IPS-NIHi7 (cell line): ENCODE results near the gene ADM2.

Experiments
- DNase-seq: peaks from one replicate; pipeline ENCODE4 v3.0.0; 2012; ENCODE audit warnings: mixed read lengths; ENCODE audit errors: extremely low spot score

ADM2 gene

DNA sequence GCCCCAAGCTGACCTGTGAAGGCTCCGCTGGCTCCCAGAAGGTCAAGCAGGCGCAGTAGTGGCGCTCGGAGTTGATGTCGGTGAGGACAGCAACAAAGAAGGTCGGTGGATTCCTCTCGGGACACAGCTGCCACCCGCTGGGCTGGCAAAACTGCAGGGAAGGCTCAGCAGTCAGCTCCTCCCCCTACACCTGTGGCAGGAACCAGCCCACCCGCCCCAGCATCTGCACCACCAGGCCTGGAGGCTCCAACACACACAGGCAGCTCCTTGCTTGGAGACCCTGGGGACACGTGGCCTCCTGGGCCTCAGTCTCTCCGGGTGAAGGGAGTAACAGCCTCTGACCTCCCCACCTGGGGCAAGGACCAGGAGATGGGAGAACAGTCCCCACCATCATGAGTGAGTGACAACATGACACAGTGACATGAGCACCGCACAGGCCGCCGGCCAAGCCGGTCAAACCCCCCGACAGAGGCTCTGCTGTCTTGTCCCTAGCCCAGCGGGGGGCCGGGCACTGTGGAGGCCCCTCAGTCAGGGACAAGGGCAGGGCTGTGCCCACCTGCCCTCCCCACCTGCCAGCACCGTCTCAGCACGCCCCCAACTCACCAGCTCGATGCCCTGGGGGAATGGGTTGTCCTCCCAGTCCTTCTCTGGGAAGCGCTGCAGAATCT is 13.4 kb upstream of the ADM2 start:
- no peak for DNase-seq

DNA sequence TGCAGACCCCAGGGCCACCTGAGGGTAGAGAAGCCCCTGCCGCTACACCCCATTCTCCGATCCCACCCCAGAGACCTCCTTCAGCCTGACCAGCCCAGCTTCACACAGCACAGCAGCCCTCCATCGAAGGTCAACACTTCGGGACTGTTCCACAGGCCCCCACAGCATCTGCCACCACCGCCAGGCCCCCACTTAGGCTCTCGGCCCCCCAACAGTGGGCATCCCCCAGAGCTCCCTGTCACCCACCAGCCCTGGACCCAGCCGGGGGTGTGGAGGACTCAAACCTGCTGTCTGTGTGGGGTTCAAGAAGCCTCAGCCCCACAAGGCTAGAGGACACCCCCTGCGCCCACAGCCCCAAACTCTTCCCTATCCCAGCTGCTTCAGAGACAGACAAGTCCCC is 12.7 kb upstream of the ADM2 start:
- DNase-seq, result no peak

DNA sequence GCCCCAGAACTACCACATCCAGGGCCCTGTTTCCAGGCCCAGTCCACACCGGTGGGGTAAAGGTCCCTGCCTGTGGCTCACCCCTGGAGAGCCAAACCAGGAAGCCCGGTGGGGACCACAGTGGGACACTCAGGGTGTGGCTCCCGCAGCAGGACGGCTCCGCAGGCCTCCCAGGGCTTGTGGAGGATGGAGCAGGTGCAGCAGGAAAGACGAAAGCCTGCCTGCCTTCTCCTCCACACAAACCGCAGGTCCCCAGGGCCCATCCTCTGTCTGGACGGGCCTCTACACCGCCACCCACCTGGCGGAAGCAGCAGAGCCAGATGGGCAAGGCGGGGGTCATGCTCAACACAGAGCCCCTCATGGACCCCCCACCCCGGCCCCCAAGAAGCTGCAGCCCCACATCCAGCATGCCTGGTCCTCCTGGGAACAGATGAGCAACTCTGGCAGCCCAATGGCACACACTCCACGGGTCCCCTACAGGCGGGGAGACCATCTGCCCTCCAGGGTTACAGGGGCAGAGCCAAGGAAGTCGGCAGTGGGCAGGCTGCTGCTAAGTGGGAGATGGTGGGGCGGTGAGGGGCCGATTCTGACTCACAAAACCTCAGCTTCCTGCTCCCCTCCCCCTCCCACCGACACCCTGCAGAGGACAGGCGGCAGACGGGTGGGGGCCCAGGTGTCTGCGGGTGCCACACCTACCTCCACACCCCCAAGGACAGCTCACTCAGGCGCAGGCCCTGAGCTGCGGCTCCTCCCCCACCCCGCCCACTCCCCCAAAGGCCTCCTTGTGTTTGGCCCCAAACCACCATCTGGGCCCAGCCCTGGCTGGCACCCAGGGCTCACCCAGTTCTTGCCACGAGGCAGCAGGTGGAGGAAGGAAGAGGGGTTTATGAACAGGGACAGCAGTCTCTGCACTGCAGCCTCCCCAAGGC is 11.7 kb upstream of the ADM2 start:
- DNase-seq, result peak; percentile 87

DNA sequence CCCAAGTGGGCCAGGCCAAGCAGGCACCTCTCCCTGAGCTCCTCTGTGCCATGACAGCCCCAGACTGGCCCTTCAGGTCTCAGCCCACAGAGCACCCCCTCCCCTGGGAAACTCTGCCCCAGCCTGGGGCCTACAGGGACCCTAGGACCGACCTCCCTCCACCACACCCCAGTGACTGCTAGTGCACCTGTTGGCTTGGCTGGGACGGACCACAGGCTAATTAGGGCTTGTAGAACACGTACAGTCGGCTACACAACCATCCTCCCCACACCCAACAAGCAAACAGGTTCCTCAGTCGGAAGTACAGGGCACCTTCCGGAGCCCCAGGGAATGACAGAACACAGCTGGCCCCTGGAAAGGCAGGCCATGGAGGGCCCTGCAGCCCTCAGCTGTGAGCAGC is 10.9 kb upstream of the ADM2 start:
- DNase-seq, result no peak

DNA sequence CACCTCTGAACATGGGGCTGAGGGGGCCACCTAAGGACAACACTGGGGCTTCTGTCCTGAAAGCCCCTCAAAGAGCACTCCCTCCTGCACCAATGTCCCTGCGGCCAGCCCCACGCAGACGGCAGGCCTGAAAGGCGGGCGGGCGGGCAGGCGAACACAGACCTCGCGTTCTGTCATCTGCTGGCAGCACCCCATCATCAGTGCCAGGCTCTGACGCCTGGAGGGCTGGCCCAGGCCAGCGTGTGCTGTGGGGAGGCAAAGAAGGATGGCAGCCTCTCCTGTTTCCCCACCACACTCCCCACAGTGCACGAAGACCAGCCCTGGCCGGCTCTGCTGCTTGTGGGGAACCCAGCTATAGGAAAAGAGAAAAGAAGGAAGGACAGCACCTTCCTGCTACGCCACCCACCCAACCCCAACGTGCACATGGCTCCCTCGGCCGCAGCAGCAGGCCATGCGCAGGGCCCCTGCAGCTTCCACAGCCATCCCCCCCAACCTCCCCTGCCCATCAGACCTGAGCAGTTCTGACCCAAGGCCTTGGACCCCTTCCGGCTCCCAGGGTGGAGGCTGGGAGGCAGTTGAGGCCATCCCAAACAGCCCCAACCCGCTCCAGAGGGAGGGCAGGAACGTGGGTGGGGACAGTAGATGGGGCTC is 10.0 kb upstream of the ADM2 start:
- no peak for DNase-seq

DNA sequence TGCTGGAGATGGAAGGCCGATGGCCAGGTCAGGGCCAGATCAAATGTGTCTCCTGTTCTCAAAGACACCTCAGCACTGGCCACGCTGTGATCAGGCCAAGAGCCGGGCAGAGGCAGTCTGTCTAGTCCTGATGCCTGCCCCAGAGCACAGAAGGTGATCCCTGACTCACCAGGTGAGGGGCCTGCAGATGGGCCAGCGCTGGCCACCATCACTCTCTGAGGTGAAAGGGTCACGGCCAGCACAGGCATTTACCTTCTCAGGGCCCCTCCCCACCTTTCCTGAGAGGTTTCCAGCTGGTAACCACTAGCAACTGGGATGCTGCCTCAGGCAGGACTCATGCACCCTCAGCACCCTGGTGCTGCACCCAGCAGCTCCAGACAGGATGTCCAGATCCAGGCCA is 9.4 kb upstream of the ADM2 start:
- no peak for DNase-seq

DNA sequence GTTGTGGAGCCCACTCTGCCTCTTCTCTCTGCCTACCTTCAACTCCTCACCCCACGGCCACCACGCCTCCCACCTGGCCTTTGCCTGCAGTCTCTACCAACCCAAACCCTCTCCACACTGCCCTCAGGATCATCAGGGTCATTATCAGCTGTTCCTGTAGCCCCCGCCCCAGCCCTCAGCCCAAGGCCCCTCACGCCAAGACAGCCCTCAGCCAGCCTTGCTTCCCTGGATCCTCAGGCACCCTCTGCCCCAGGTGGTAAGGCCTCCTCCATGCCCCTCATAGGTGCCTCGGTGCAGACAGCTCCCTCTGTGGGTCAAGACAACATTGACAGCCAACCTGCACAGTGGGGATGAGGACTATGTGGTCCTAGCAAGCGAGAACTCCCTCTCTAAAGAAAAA is 8.3 kb upstream of the ADM2 start:
- DNase-seq, result peak; percentile 56

DNA sequence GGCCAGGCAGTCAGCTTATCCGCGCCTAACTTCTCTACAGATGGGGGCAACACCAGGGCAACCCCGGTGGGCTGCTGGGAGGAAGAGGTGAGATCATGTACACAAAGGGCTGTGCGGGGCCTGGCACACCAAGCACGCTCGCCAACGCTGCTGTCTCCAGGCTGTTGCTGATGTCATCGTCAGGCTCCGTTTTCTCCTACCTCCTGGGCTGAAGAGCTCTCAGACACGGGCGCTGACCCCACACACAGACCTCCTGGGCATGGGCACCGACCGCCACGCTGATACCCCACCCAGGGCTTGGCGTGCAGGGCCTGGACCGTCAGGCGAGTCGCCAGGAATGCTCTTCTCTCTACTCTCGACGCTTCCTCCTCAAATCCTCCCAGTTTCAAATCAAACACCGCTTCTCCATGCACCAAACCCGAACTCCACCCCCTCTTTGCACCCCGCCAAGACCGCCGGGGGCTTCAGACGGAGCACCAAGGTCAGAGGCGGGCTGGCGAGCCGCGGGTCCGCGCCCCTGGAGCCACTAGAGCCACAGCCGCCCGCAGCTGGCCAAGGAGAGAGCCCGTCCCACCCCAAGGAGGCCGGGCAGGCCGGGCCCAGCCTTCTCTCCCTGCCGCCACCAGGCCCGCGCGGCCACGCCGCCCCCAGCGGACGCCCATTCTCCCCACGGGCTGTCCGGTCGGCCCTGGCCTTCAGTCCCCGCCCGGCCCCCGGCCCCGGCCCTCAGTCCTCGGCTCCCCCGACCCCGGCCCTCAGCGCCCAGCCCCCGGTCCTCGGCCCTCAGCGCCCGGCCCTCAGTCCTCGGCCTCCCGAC is 7.3 kb upstream of the ADM2 start:
- DNase-seq, result no peak

DNA sequence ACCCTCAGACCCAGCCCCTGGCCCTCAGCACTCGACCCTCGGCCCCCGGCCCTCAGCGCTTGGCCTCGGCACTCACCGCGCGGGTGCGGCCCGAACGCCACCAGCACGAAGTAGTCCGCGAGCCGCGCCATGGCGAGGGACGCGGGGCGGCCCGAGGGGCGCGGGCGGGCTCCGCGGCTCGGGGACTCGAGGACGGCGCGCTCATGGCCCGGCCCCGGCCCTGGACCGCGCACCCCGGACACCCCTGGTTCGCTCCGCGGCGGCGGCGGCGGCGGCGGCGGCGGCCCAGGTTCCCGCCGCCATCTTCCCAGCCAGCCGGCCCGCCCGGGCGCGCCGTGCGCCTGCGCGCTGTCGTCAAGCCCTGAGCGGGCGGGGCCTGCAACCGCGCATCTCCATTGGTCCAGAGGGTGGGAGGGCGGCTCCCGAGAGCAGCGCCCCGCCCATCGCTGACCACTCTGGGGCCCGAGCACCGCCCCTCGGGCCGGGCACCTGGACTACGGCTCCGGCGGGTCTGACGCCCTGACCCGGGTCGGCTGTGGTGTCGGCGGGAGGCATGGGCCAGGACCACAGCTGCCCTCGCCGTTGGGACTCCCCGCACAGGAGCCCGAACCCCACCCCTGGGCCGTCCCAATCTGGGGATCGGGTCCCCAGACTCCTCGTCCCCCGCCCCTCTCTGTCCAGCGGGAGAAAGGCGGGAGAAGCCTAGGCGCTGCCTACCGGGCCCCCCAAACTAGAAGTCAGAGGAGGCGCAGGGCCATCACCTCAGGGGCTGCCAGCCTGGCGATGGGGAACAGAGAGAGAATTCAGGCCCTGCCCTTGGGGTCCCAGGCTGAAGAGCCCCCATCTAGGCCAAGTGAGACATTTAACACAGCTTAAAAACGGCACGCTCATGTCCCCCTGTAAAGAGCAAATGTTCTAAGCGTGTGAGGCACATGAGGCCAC is 6.4 kb upstream of the ADM2 start, which contains the start of gene SBF1:
TSS of gene SBF1 (minus strand) at position 326 of the 942 bp plus-strand sequence. CDS start at position 131, 195 bp downstream.
- peak; percentile 100 for DNase-seq

DNA sequence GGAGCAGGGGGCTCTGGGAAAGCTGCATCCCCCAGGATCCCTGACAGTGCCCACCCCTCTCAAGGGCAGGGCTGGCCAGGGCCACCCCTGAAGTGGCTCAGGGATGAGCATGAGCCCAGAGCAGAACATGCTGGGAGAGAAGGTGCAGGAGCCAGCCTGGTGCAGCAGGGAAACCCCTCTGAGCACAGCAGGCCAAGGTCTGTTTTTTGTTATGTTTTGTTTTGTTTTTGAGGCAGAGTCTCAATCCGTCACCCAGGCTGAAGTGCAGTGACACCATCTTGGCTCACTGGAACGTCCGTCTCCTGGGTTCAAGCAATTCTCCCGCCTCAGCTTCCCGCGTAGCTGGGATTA is 5.7 kb upstream of the ADM2 start:
- no peak for DNase-seq

DNA sequence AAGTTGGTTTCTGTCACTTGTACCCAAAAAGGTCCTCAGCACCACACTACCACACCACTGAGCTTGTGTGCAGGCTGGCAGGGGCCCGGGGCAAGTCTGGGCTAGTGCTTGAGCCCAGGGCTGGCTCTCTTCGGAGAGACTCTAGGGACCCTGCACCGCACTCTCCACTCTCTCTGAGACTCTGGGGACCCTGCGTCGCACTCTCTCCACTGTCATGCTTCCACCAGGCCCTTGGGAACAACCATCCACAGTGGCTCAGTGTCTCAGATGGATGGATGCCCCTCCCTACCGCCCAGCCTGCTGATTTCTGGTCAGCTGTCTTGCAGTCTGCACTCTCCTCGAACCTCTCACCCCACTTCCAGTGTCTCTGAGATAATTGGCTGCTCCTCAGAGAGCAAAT is 4.5 kb upstream of the ADM2 start:
- no peak for DNase-seq

DNA sequence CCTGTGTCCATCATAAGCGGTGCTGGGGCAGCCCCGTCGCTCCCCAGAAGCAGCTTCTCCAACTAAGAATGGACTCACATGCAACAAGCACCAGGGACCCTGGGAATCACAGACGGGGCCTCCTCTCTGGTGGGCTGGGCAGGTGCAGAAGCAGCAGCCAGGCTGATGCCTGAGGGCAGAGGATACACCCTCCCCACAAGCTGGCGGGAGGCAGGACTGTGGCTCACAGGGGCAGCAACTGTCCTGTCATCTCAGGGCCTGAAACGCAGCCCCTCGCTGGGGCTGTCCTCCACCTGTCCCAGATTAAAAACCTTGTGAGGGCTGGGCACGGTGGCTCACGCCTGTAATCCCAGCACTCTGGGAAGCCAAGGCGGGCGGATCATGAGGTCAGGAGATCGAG is 3.4 kb upstream of the ADM2 start:
- DNase-seq, result no peak

DNA sequence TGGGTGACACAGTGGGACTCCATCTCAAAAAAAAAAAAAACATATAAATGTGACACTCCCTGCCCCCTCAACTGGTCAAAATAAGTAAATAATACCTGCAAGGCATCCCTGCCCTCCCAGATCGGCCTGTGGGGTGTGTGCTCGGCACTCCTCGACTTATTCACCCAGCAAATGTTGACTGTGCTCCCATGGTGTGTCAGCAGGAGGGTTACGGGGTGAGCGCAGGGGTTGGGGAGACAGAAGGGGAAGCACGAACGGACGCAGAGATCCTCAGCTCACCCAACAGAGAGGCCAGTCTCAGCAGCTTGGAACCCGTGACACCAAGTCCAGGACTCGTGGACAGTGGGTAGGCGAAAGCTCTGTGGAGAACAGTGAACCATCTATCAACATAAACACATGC is 1.6 kb upstream of the ADM2 start:
- DNase-seq, result no peak

DNA sequence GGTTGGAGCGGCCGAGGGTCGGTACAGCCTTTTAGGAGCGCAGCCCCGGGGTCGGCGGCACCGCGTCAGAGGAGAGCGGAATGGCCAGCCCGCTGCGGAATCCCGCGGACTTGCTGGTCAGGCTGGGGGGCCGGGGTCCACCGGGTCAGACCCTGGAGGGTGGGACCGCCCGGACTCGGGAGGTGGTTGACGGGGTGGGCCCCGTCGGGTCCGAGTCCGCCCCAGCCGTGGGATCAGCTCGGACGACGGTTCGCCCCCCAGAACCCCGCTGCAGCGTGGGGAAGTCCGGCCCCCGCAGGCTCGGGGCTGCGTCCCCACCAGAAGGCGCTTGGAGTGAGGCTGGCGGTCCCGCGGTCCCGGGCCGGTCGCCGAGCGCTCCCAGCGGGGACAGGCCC is 301 bp upstream of the ADM2 start:
- DNase-seq, result no peak

DNA sequence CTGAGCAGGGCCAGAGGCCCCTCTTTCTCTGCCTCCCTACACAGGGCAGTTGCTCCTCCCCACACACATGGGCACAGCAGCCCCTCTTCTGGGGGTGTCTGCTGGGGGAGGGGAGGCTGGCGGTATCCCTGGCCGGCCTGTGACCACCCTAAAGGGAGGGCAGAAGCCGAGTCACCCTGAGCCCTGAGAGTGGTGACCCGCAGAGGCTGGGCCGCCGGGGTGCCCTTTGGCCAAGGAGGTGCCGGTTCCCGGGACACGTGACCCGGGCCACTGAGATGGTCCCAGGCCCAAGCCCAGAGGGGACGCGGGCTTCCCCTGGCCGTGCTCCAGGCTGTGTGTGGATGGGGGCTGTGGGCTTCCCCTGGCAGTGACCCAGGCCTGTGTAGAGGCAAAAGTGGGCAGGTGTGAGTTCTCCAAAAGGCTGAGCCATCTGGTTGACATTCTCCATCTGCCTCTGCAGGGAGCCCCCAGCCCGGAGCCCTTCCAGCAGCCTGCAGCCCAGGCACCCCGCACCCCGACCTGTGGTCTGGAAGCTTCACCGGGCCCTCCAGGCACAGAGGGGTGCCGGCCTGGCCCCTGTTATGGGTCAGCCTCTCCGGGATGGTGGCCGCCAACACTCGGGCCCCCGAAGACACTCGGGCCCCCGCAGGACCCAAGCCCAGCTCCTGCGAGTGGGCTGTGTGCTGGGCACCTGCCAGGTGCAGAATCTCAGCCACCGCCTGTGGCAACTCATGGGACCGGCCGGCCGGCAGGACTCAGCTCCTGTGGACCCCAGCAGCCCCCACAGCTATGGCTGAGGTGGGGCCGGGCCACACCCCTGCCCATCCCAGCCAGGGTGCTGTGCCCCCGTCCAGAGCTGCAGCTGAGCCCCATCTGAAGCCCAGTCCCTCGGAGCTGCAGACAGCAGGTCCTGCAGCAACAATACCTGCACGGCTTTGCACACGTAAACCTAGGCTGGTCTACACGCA is 1.0 kb downstream of the ADM2 start:
- no peak for DNase-seq

DNA sequence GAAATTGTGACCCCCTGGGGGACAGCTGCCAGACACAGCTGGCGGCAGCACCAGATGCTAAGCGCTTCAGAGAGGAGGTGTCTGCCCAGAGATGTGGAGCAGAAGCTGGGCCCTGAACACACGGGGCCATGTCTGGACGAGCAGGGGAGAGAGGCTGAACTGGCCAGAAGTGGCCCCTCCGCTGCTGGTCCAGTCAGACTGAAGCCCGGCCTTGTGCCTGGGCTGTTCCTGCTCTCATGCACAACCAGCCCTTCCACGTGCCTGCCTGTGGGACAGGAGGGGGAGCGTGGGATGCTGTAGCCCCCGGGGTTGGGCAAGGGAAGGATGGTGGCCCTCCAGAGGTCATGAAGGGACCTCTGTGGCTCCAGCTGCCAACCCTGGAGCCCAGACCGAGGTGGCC is 1.8 kb downstream of the ADM2 start:
- no peak for DNase-seq

DNA sequence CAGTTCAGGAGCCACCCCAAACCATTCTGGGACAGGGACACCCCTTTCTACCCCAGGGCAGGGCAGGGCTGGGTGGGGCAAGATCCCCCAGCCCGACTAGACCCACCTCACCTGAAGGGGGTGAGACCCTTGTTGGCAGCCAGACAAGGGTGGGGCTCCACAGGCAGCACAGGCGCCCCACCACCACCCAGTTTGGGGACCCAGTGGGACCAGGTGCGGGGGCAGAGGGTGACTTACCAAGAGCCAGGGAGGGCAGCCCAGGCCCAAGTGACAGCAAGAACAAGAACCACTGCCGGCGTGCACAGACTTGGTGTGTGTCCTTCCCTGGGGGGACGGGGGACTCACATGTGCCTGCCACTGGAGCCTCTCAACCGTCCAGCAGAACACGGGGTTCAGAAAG is 2.2 kb downstream of the ADM2 start:
- no peak for DNase-seq

DNA sequence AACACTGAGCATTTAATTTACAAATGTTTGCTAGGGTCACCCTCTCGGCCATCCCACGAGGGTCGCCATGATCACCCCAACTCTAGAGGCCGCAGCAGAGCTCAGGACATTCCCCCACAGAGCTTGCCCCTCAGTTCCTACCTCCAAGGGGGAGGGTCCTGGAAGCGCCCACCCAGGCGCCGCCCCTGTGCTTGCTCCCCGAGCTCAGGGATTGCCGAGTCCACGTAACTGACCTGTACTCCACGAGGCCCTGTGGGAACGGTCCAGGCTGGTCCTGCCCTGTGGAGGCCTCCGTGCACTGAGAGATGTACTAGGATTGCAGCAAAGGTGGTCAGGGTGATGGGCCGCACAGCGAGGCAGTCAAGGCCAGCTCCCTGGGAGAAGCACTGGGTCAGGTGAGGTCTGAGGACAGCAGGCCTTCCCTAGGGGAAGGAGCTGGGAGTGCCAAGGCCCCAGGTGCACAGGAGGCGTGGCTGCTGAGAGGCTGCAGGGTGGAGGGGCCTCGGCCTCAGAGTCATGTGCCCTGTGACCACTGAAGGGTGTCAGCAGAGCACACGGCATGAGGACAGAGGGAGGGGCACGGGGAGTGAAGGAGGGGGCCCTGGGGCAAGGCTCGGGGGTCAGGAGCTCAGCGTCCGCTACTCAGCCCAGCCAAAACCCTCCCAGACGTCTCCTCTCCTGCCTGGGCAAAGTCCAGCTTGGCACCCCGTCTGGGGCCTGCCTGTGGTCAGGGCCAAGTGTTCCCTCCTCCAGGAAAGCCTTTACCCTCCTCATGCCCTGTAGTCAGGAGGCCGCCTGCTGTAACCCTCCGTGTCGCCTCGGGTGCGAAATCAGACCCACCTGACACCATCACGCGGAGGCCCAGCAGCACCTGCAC is 2.9 kb downstream of the ADM2 start:
- no peak for DNase-seq
